ENCODE results near the gene NR5A1. TPM values are rescaled to one million over a fixed set of nuclear protein-coding genes. Genes with fewer than 3 reads are reported as not detected.

Gene NR5A1
- total RNA-seq, 4 donors from 2014 or later: 0.17 TPM; not detected in 3

DNA sequence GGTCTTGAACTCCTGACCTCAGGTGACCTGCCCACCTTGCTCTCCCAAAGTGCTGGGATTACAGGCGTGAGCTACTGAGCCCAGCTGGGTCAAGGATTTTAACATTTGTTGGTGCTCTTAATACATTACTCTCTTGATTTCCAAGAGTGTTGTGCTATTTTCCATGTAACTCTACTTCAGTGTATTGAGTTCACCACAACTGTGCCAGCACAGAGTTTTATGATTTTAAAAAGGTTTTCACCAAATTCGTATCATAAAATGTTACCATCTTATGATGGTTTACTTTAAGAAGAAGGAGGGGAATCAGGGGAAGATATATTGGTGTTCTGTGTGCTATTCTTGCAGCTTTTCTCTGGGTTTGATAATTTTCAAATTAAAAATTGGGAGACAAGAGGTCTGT lies 63.6 kb downstream of the NR5A1 start:
- no peak overlapping the region for H3K4me3 ChIP-seq
- H3K36me3 ChIP-seq: no peaks in the 10 kb centered on the region
- H3K27me3 ChIP-seq: peaks cover 0 to 58% (median 0%) of the 10 kb centered on the region in 4 donors
- no peak for DNase-seq (ENCODE audit: extremely low spot score)
- TF ChIP-seq, protein P1, sequence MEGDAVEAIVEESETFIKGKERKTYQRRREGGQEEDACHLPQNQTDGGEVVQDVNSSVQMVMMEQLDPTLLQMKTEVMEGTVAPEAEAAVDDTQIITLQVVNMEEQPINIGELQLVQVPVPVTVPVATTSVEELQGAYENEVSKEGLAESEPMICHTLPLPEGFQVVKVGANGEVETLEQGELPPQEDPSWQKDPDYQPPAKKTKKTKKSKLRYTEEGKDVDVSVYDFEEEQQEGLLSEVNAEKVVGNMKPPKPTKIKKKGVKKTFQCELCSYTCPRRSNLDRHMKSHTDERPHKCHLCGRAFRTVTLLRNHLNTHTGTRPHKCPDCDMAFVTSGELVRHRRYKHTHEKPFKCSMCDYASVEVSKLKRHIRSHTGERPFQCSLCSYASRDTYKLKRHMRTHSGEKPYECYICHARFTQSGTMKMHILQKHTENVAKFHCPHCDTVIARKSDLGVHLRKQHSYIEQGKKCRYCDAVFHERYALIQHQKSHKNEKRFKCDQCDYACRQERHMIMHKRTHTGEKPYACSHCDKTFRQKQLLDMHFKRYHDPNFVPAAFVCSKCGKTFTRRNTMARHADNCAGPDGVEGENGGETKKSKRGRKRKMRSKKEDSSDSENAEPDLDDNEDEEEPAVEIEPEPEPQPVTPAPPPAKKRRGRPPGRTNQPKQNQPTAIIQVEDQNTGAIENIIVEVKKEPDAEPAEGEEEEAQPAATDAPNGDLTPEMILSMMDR (IDR thresholded peaks at IDR 0.05): no peak
- TF ChIP-seq EP300 (IDR thresholded peaks at IDR 0.05) (no peak), POLR2A (IDR thresholded peaks at IDR 0.05; ENCODE audit: low read depth) (no peak), POLR2AphosphoS5 (IDR thresholded peaks at IDR 0.05) (no peak)
- 89% methylated on average over 2 of the region's 2 CpGs for WGBS
- H3K9me3 ChIP-seq: peaks cover 0 to 17% (median 2%) of the 10 kb centered on the region in 4 donors
- H3K4me1 ChIP-seq: no peaks in the 10 kb centered on the region
- no peak overlapping the region for H3K27ac ChIP-seq (replicated peaks in 1 of 4)
- intact Hi-C loops (cut with DNase I): no loop called here

DNA sequence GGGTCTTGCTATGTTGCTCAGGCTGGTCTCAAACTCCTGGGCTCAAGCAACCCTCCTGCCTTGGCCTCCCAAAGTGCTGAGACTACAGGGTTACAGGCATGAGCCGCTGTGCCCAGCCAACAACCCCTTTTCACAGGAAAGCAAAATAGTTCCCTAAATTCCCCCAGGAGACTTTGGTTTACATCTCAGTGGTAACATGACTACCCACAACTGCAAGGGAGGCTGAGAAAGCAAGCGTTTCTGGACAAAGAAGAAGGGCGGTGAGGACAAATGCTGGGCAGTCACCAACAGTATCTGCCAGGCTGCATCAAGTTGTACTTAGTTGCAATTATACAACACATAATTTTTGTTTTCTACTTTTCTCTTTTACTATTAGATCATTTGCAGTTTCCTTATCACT lies 64.4 kb downstream of the NR5A1 start:
- intact Hi-C loops (cut with DNase I): no loop called here
- H3K4me1 ChIP-seq: no peaks in the 10 kb centered on the region
- WGBS: 76% methylated on average over 3 of the region's 3 CpGs
- H3K27me3 ChIP-seq: peaks cover 0 to 62% (median 0%) of the 10 kb centered on the region in 4 donors
- no peak for DNase-seq (ENCODE audit: extremely low spot score)
- no peak overlapping the region for H3K27ac ChIP-seq (replicated peaks in 1 of 4)
- TF ChIP-seq EP300 (IDR thresholded peaks at IDR 0.05) (no peak), POLR2AphosphoS5 (IDR thresholded peaks at IDR 0.05) (no peak), POLR2A (IDR thresholded peaks at IDR 0.05; ENCODE audit: low read depth) (no peak)
- TF ChIP-seq, protein P1 (IDR thresholded peaks at IDR 0.05): no peak
- peaks cover 0 to 18% (median 2%) of the 10 kb centered on the region in 4 donors for H3K9me3 ChIP-seq
- no peaks in the 10 kb centered on the region for H3K36me3 ChIP-seq
- H3K4me3 ChIP-seq: no peak overlapping the region

DNA sequence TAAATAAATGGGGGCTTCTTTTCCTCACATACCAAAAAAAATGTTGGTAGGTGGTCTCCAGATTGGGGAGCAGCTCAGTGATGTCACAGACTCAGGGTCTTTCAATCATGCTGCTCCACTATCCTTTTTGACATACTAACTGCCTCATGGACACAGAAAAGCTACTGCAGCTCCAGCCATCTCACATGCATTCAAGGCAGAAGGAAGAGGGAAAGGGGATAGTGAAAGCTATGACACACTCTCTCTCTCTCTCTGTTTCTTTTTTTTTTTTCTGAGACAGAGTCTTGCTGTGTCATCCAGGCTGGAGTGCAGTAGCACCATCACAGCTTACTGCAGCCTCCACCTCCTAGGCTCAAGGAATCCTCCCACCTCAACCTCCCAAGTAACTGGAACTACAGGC lies 64.8 kb downstream of the NR5A1 start:
- H3K9me3 ChIP-seq: peaks cover 0 to 18% (median 2%) of the 10 kb centered on the region in 4 donors
- intact Hi-C loops (cut with DNase I): no loop called here
- no peaks in the 10 kb centered on the region for H3K4me1 ChIP-seq
- H3K4me3 ChIP-seq: no peak overlapping the region
- no peak for DNase-seq (ENCODE audit: extremely low spot score)
- H3K27me3 ChIP-seq: peaks cover 0 to 61% (median 0%) of the 10 kb centered on the region in 4 donors
- TF ChIP-seq POLR2AphosphoS5 (IDR thresholded peaks at IDR 0.05) (no peak), EP300 (IDR thresholded peaks at IDR 0.05) (no peak), POLR2A (IDR thresholded peaks at IDR 0.05; ENCODE audit: low read depth) (no peak)
- TF ChIP-seq, protein P1 (IDR thresholded peaks at IDR 0.05): no peak
- no peak overlapping the region for H3K27ac ChIP-seq (replicated peaks in 1 of 4)
- no peaks in the 10 kb centered on the region for H3K36me3 ChIP-seq

DNA sequence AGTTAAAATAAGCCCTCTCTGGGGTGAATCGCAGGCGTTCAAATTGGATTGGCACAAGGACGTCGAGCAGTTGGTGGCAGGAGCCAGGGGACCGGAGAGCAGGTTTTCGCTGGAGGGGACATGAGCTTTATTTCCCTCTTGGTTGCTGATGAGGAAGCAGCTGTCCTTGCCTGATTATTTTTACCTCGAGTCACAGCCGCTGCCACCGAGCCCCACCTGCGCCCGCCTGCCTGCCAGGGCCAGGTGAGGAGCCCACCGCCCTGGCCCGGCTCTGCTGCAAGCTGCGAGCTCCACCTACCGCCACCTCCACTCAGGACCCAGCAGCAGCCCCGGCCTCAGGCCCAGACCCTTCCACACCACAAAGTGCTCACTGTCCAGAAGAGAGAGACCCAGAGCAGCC lies 65.9 kb downstream of the NR5A1 start:
- WGBS: 89% methylated on average over 16 of the region's 16 CpGs
- peaks cover 0 to 53% (median 0%) of the 10 kb centered on the region in 4 donors for H3K27me3 ChIP-seq
- peaks cover 0 to 18% (median 2%) of the 10 kb centered on the region in 4 donors for H3K9me3 ChIP-seq
- no peak for DNase-seq (ENCODE audit: extremely low spot score)
- H3K4me3 ChIP-seq: no peak overlapping the region
- H3K27ac ChIP-seq (replicated peaks in 1 of 4): no peak overlapping the region
- H3K36me3 ChIP-seq: no peaks in the 10 kb centered on the region
- H3K4me1 ChIP-seq: no peaks in the 10 kb centered on the region
- intact Hi-C loops (cut with DNase I): no loop called here
- TF ChIP-seq POLR2AphosphoS5 (IDR thresholded peaks at IDR 0.05): no peak
- no peak for TF ChIP-seq EP300 (IDR thresholded peaks at IDR 0.05)
- TF ChIP-seq, protein P1 (IDR thresholded peaks at IDR 0.05): no peak
- TF ChIP-seq POLR2A (IDR thresholded peaks at IDR 0.05; ENCODE audit: low read depth): no peak

DNA sequence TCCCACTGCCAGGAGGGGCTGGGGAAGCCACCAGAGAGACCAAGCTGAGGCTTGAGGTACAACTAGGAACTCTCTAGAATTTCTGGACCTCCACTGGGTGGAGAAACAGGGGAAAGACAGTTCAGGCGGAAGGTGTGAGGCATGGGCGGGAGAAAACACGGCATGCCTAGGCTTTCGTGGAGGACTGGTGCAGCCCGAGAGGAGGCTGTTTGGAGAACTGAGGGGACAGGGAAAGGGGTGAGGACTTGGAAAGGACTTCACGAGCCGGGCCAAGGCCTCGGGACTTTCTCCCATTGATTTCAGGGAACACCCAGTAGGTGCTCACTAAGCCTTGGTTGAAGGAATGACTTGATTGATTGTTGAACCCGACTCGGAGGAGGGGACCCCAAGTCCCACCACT lies 66.4 kb downstream of the NR5A1 start:
- 71% methylated on average over 9 of the region's 10 CpGs for WGBS
- TF ChIP-seq POLR2A (IDR thresholded peaks at IDR 0.05; ENCODE audit: low read depth): no peak
- TF ChIP-seq EP300 (IDR thresholded peaks at IDR 0.05): no peak
- no peak for TF ChIP-seq POLR2AphosphoS5 (IDR thresholded peaks at IDR 0.05)
- TF ChIP-seq, protein P1 (IDR thresholded peaks at IDR 0.05): no peak
- Histone ChIP-seq H3K27ac (replicated peaks in 1 of 4) (no peak overlapping the region), H3K27me3 (peaks cover 0 to 48% (median 0%) of the 10 kb centered on the region in 4 donors), H3K36me3 (no peaks in the 10 kb centered on the region), H3K4me3 (no peak overlapping the region), H3K4me1 (no peaks in the 10 kb centered on the region), H3K9me3 (peaks cover 0 to 18% (median 2%) of the 10 kb centered on the region in 4 donors)
- no peak for DNase-seq (ENCODE audit: extremely low spot score)
- intact Hi-C loops (cut with DNase I): no loop called here

All from esophagus muscularis mucosa (tissue), 4 donors.